Embryonic facial prominence (tissue), 1 donor: ENCODE results near the gene ADGRD2.

Experiments used
- DNase-seq: peaks from one replicate; pipeline ENCODE4 v3.0.0-alpha.2; 2016; ENCODE audit errors: extremely low spot score

The ADGRD2 gene

GRCh38 chr9:124438091-124438490 is 12.2 kb upstream of the ADGRD2 start:
- DNase-seq: no peak

GRCh38 chr9:124439086-124439485 is 11.2 kb upstream of the ADGRD2 start:
- no peak for DNase-seq

- no peak for DNase-seq
Measured at GRCh38 chr9:124439686-124440243, 10.5 kb upstream of the ADGRD2 start.

- no peak for DNase-seq
Measured at GRCh38 chr9:124440786-124441185, 9.5 kb upstream of the ADGRD2 start.

- no peak for DNase-seq
Measured at GRCh38 chr9:124441291-124441690, 9.0 kb upstream of the ADGRD2 start.

- no peak for DNase-seq
Measured at GRCh38 chr9:124442379-124442778, 7.9 kb upstream of the ADGRD2 start.

GRCh38 chr9:124442826-124443225 is 7.4 kb upstream of the ADGRD2 start:
- DNase-seq: no peak

- DNase-seq: no peak
Measured at GRCh38 chr9:124443625-124444024, 6.6 kb upstream of the ADGRD2 start.

GRCh38 chr9:124444166-124444565 is 6.1 kb upstream of the ADGRD2 start:
- no peak for DNase-seq

GRCh38 chr9:124447297-124447661 is 3.0 kb upstream of the ADGRD2 start:
- no peak for DNase-seq

GRCh38 chr9:124448019-124448418 is 2.2 kb upstream of the ADGRD2 start:
- DNase-seq: no peak

GRCh38 chr9:124449381-124450151 is 685 bp upstream of the ADGRD2 start:
- no peak for DNase-seq

- DNase-seq: no peak
Measured at GRCh38 chr9:124450931-124451661, 845 bp downstream of the ADGRD2 start.

- no peak for DNase-seq
Measured at GRCh38 chr9:124452326-124452725, 2.1 kb downstream of the ADGRD2 start.

GRCh38 chr9:124452841-124453585 is 2.8 kb downstream of the ADGRD2 start:
- DNase-seq: no peak

- DNase-seq: no peak
Measured at GRCh38 chr9:124453586-124454191, 3.4 kb downstream of the ADGRD2 start.

- DNase-seq: no peak
Measured at GRCh38 chr9:124454296-124454695, 4.0 kb downstream of the ADGRD2 start.

GRCh38 chr9:124454791-124455443 is 4.7 kb downstream of the ADGRD2 start:
- no peak for DNase-seq

- DNase-seq: no peak
Measured at GRCh38 chr9:124455820-124456219, 5.6 kb downstream of the ADGRD2 start.

- no peak for DNase-seq
Measured at GRCh38 chr9:124456341-124457078, 6.3 kb downstream of the ADGRD2 start.
